GM23338 (cell line): ENCODE data around the gene HOXA10. TPM values are rescaled to one million over a fixed set of nuclear protein-coding genes. Genes with fewer than 3 reads are reported as not detected.

Source experiments
- ATAC-seq: fragments of 200-7000 bp; cut with Tn5 transposase; 3 replicates; pipeline ENCODE4 v1.9.1; 2020
- DNase-seq: peaks from one replicate; pipeline ENCODE4 v3.0.0-alpha.2; 2015; ENCODE audit warnings: low spot score
- H2AFZ ChIP-seq: fragments of 200-600 bp; sonication (generic); 2 replicates; pipeline ENCODE4 v1.8.0; 2016; ENCODE audit warnings: antibody characterized with exemption, mild to moderate bottlenecking, moderate library complexity
- H3F3A ChIP-seq: fragments of 200-600 bp; sonication (generic); replicated peaks from 2 replicates; pipeline ENCODE4 v1.8.0; 2017; ENCODE audit warnings: antibody characterized with exemption, mixed run types, low read depth
- H3K27ac ChIP-seq: fragments of 200-600 bp; sonication (generic); 2 replicates; pipeline ENCODE4 v1.6.1; 2016; ENCODE audit warnings: low read depth
- H3K27me3 ChIP-seq: fragments of 200-600 bp; sonication (generic); 2 replicates; pipeline ENCODE4 v1.8.0; 2016; ENCODE audit warnings: mild to moderate bottlenecking, mixed run types, moderate library complexity; ENCODE audit not compliant: insufficient read depth
- H3K36me3 ChIP-seq: fragments of 200-600 bp; sonication (generic); 2 replicates; pipeline ENCODE4 v1.8.0; 2016; ENCODE audit warnings: mild to moderate bottlenecking; ENCODE audit not compliant: insufficient read depth
- H3K4me1 ChIP-seq: fragments of 200-600 bp; sonication (generic); 2 replicates; pipeline ENCODE4 v1.8.0; 2016; ENCODE audit warnings: mild to moderate bottlenecking, moderate library complexity; ENCODE audit not compliant: insufficient read depth
- H3K4me2 ChIP-seq: fragments of 200-600 bp; sonication (generic); 2 replicates; pipeline ENCODE4 v1.7.1; 2017; ENCODE audit warnings: mixed run types
- H3K4me3 ChIP-seq: fragments of 200-600 bp; sonication (generic); 2 replicates; pipeline ENCODE4 v1.6.1; 2016; ENCODE audit warnings: mixed run types
- H3K79me2 ChIP-seq: fragments of 200-600 bp; sonication (generic); replicated peaks from 2 replicates; pipeline ENCODE4 v1.8.0; 2017; ENCODE audit warnings: mild to moderate bottlenecking; ENCODE audit not compliant: insufficient read depth
- H3K9me2 ChIP-seq: fragments of 200-600 bp; sonication (generic); 2 replicates; pipeline ENCODE4 v1.8.0; 2017; ENCODE audit not compliant: insufficient read depth
- H4K20me1 ChIP-seq: fragments of 200-600 bp; sonication (generic); replicated peaks from 2 replicates; pipeline ENCODE4 v1.8.0; 2017; ENCODE audit warnings: mild to moderate bottlenecking; ENCODE audit not compliant: insufficient read depth
- H3K27ac Mint-ChIP-seq: 2 replicates; pipeline ENCODE4 v1.8.0; 2020; ENCODE audit warnings: inconsistent platforms, mild to moderate bottlenecking, moderate library complexity, mixed read lengths
- H3K27me3 Mint-ChIP-seq: 3 replicates; pipeline ENCODE4 v1.8.0; 2022; ENCODE audit warnings: low read depth, mild to moderate bottlenecking, moderate library complexity, mixed read lengths, inconsistent platforms; ENCODE audit not compliant: insufficient read depth, poor library complexity
- H3K36me3 Mint-ChIP-seq: 3 replicates; pipeline ENCODE4 v1.8.0; 2021; ENCODE audit warnings: low read depth, mild to moderate bottlenecking, inconsistent platforms, moderate library complexity, mixed read lengths
- H3K4me1 Mint-ChIP-seq: 3 replicates; pipeline ENCODE4 v1.8.0; 2020; ENCODE audit warnings: mild to moderate bottlenecking, inconsistent platforms, mixed read lengths
- H3K4me3 Mint-ChIP-seq: 3 replicates; pipeline ENCODE4 v1.8.0; 2021; ENCODE audit warnings: moderate library complexity, mild to moderate bottlenecking, inconsistent platforms, mixed read lengths
- H3K9me3 Mint-ChIP-seq: 3 replicates; pipeline ENCODE4 v1.8.0; 2020; ENCODE audit warnings: moderate library complexity, mild to moderate bottlenecking, inconsistent platforms, mixed read lengths
- CREB1 ChIP-seq: fragments of 250-450 bp; sonication (Bioruptor Pico); IDR thresholded peaks from 2 replicates; pipeline ENCODE4 v1.5.0; 2020; ENCODE audit warnings: low read depth, mild to moderate bottlenecking, moderate library complexity
- EZH2 ChIP-seq: fragments of 200-600 bp; sonication (generic); IDR thresholded peaks from one replicate; pipeline ENCODE4 v1.8.0; 2017; ENCODE audit warnings: antibody characterized with exemption, mild to moderate bottlenecking, low read depth; ENCODE audit not compliant: unreplicated experiment
- EZH2phosphoT487 ChIP-seq: fragments of 200-600 bp; sonication (generic); IDR thresholded peaks from one replicate; pipeline ENCODE4 v1.8.1; 2018; ENCODE audit warnings: antibody characterized with exemption; ENCODE audit not compliant: unreplicated experiment
- JUNB ChIP-seq: IDR thresholded peaks from one replicate; pipeline ENCODE4 v1.6.1; 2016; ENCODE audit warnings: antibody characterized with exemption; ENCODE audit not compliant: unreplicated experiment
- NANOG ChIP-seq: IDR thresholded peaks from 2 replicates; pipeline ENCODE4 v1.6.1; 2016; ENCODE audit warnings: antibody characterized with exemption, borderline replicate concordance
- POLR2AphosphoS5 ChIP-seq: IDR thresholded peaks from 2 replicates; pipeline ENCODE4 v1.6.1; 2016; ENCODE audit warnings: antibody characterized with exemption, low read depth
- REST ChIP-seq: IDR thresholded peaks from one replicate; pipeline ENCODE4 v1.6.1; 2018; ENCODE audit warnings: antibody characterized with exemption; ENCODE audit not compliant: unreplicated experiment
- STAT1 ChIP-seq: IDR thresholded peaks from one replicate; pipeline ENCODE4 v1.6.1; 2016; ENCODE audit warnings: antibody characterized with exemption; ENCODE audit not compliant: unreplicated experiment
- ZNF114 ChIP-seq: fragments of 250-450 bp; sonication (Bioruptor Pico); IDR thresholded peaks from 2 replicates; pipeline ENCODE4 v1.5.0; 2020; ENCODE audit warnings: mild to moderate bottlenecking, moderate library complexity
- ZNF331 ChIP-seq: fragments of 250-450 bp; sonication (Bioruptor Pico); IDR thresholded peaks from 2 replicates; pipeline ENCODE4 v1.5.0; 2020; ENCODE audit warnings: low read depth, mild to moderate bottlenecking, moderate library complexity
- polyA plus RNA-seq: library from polyadenylated mRNA; unstranded; fragments of >200 nt; fragmentation: Nextera tagmentation; extraction: Ambion mirVana; gene quantifications from 2 replicates; pipeline ENCODE4 v1.2.1, GENCODE V29; 2016
- total RNA-seq: library from RNA; depleted of rRNA; stranded (reverse); fragments of >200 nt; shearing (Covaris generic); gene quantifications from 2 replicates; pipeline ENCODE4 v1.2.3, GENCODE V29; 2014
- TF ChIP-seq, protein P1 (sequence below), 2 experiments: fragments of 200-600 bp in 1 of 2; sonication (generic) in 1 of 2; conservative IDR thresholded peaks; 2 replicates each; pipeline versions ENCODE4 v1.5.1 to v1.6.1; 2016 to 2017; ENCODE audit warnings: antibody characterized with exemption in 2 of 2, low read depth in 2 of 2, mild to moderate bottlenecking in 2 of 2, moderate library complexity in 1 of 2
- TF ChIP-seq, protein P2 (sequence below): IDR thresholded peaks from 2 replicates; pipeline ENCODE4 v1.6.1; 2016; ENCODE audit warnings: antibody characterized with exemption
- TF ChIP-seq, protein P3 (sequence below): fragments of 250-450 bp; sonication (Bioruptor Pico); IDR thresholded peaks from 2 replicates; pipeline ENCODE4 v1.5.0; 2020; ENCODE audit warnings: mild to moderate bottlenecking, moderate library complexity

HOXA10 gene
- total and polyA plus RNA-seq, 2 experiments from 2014 or later: not detected

DNA sequence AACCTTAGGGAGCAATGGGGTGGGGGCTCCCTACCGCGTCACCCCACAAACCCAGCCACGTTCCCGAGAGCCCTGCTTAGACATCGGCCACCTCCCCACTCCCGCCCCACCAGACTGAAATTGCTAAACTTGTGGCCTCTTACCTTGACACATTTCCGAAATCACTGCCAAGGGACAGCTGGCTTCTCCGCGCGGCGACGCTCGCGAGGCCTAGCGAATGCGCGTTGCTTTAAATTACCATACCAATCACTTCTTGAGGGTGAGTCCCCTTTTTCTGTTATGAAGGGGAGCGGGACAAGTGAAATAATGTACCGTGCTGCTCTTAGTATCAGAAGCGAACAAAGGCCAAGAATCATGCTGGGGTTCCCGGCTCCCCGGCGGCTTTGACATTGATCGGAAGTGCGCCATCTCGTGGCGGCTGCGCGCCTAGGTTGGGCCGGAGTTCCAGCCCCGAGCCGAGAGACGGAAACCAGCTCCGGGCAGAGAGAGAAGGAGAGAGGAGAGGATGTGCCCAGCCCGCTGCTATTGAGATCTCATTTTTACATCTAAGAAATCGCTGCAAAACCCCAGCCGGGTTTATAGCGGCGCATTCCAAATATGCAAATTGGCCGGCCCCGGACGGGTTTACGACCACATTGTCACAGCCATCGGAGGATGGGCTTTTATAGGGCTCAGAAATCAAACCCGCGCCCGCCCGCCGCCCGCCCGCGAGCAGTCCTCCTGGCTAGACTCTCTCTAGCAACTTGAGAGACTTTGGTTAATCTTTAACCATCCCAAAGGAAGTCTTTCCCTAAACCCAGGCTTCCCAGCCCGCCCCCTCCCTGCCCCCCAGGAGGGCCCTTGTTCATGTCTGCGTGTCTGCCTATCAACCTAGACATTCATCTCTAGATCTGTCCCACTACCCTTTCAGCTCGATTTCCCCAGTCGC, 5.6 kb upstream of the HOXA10 start:
- Histone ChIP-seq H3K4me2 (peak overlapping the region; percentile 62), H4K20me1 (peaks cover 66% of the 10 kb centered on the region), H3K79me2 (no peaks in the 10 kb centered on the region), H3K4me3 (peak overlapping the region; percentile 36), H3K27me3 (peaks cover 100% of the 10 kb centered on the region), H3K27ac (no peak overlapping the region), H2AFZ (no peak overlapping the region), H3F3A (peaks cover 39% of the 10 kb centered on the region), H3K4me1 (peaks cover 40% of the 10 kb centered on the region), H3K9me2 (no peaks in the 10 kb centered on the region), H3K36me3 (no peaks in the 10 kb centered on the region)
- Mint-ChIP-seq H3K4me3 (peak overlapping the region; percentile 24), H3K27me3 (peaks cover 100% of the 10 kb centered on the region), H3K36me3 (no peaks in the 10 kb centered on the region), H3K9me3 (peaks cover 7% of the 10 kb centered on the region; the same call in 1 of the 3 replicates), H3K27ac (no peak overlapping the region), H3K4me1 (peaks cover 24% of the 10 kb centered on the region)
- ATAC-seq (peak; percentile 58), DNase-seq (peak; percentile 89)
- TF ChIP-seq, protein P1, sequence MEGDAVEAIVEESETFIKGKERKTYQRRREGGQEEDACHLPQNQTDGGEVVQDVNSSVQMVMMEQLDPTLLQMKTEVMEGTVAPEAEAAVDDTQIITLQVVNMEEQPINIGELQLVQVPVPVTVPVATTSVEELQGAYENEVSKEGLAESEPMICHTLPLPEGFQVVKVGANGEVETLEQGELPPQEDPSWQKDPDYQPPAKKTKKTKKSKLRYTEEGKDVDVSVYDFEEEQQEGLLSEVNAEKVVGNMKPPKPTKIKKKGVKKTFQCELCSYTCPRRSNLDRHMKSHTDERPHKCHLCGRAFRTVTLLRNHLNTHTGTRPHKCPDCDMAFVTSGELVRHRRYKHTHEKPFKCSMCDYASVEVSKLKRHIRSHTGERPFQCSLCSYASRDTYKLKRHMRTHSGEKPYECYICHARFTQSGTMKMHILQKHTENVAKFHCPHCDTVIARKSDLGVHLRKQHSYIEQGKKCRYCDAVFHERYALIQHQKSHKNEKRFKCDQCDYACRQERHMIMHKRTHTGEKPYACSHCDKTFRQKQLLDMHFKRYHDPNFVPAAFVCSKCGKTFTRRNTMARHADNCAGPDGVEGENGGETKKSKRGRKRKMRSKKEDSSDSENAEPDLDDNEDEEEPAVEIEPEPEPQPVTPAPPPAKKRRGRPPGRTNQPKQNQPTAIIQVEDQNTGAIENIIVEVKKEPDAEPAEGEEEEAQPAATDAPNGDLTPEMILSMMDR (conservative IDR thresholded peaks at IDR 0.05; ENCODE audit: low read depth in 2 of 2): peak; percentile 79 to 93
- TF ChIP-seq POLR2AphosphoS5 (no peak), CREB1 (CRISPR knock-in tag) (no peak), JUNB (no peak), EZH2phosphoT487 (no peak), NANOG (no peak), ZNF331 (CRISPR knock-in tag) (no peak), REST (no peak), ZNF114 (CRISPR knock-in tag) (no peak), EZH2 (peak; percentile 89), STAT1 (no peak)
- TF ChIP-seq, protein P2, sequence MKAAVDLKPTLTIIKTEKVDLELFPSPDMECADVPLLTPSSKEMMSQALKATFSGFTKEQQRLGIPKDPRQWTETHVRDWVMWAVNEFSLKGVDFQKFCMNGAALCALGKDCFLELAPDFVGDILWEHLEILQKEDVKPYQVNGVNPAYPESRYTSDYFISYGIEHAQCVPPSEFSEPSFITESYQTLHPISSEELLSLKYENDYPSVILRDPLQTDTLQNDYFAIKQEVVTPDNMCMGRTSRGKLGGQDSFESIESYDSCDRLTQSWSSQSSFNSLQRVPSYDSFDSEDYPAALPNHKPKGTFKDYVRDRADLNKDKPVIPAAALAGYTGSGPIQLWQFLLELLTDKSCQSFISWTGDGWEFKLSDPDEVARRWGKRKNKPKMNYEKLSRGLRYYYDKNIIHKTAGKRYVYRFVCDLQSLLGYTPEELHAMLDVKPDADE: no peak
- TF ChIP-seq, protein P3, sequence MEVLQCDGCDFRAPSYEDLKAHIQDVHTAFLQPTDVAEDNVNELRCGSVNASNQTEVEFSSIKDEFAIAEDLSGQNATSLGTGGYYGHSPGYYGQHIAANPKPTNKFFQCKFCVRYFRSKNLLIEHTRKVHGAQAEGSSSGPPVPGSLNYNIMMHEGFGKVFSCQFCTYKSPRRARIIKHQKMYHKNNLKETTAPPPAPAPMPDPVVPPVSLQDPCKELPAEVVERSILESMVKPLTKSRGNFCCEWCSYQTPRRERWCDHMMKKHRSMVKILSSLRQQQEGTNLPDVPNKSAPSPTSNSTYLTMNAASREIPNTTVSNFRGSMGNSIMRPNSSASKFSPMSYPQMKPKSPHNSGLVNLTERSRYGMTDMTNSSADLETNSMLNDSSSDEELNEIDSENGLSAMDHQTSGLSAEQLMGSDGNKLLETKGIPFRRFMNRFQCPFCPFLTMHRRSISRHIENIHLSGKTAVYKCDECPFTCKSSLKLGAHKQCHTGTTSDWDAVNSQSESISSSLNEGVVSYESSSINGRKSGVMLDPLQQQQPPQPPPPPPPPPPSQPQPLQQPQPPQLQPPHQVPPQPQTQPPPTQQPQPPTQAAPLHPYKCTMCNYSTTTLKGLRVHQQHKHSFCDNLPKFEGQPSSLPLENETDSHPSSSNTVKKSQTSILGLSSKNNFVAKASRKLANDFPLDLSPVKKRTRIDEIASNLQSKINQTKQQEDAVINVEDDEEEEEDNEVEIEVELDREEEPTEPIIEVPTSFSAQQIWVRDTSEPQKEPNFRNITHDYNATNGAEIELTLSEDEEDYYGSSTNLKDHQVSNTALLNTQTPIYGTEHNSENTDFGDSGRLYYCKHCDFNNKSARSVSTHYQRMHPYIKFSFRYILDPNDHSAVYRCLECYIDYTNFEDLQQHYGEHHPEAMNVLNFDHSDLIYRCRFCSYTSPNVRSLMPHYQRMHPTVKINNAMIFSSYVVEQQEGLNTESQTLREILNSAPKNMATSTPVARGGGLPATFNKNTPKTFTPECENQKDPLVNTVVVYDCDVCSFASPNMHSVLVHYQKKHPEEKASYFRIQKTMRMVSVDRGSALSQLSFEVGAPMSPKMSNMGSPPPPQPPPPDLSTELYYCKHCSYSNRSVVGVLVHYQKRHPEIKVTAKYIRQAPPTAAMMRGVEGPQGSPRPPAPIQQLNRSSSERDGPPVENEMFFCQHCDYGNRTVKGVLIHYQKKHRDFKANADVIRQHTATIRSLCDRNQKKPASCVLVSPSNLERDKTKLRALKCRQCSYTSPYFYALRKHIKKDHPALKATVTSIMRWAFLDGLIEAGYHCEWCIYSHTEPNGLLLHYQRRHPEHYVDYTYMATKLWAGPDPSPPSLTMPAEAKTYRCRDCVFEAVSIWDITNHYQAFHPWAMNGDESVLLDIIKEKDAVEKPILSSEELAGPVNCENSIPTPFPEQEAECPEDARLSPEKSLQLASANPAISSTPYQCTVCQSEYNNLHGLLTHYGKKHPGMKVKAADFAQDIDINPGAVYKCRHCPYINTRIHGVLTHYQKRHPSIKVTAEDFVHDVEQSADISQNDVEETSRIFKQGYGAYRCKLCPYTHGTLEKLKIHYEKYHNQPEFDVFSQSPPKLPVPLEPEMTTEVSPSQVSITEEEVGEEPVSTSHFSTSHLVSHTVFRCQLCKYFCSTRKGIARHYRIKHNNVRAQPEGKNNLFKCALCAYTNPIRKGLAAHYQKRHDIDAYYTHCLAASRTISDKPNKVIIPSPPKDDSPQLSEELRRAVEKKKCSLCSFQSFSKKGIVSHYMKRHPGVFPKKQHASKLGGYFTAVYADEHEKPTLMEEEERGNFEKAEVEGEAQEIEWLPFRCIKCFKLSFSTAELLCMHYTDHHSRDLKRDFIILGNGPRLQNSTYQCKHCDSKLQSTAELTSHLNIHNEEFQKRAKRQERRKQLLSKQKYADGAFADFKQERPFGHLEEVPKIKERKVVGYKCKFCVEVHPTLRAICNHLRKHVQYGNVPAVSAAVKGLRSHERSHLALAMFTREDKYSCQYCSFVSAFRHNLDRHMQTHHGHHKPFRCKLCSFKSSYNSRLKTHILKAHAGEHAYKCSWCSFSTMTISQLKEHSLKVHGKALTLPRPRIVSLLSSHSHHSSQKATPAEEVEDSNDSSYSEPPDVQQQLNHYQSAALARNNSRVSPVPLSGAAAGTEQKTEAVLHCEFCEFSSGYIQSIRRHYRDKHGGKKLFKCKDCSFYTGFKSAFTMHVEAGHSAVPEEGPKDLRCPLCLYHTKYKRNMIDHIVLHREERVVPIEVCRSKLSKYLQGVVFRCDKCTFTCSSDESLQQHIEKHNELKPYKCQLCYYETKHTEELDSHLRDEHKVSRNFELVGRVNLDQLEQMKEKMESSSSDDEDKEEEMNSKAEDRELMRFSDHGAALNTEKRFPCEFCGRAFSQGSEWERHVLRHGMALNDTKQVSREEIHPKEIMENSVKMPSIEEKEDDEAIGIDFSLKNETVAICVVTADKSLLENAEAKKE (CRISPR knock-in tag): no peak
